Measurements from ENCODE around the gene ARID1B.

ARID1B gene

DNA sequence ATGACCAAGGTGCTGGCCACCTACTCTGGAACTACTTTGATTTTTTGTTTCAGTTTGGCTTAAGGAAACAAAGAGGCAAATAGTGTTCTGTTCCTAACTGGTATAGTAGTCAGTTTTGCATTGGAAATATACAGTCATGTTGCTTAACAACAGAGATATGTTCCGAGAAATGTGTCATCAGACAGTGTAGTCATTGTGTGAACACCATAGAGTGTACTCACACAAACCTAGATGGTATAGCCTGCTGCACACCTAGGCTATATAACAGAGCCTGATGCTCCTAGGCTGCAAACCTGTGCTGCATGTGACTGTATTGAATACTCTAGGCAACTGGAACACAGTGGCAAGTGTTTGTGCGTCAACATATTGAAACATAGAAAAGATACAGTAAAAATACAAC, 80.4 kb downstream of the ARID1B start:
- DNase-seq = peak; percentile 37

DNA sequence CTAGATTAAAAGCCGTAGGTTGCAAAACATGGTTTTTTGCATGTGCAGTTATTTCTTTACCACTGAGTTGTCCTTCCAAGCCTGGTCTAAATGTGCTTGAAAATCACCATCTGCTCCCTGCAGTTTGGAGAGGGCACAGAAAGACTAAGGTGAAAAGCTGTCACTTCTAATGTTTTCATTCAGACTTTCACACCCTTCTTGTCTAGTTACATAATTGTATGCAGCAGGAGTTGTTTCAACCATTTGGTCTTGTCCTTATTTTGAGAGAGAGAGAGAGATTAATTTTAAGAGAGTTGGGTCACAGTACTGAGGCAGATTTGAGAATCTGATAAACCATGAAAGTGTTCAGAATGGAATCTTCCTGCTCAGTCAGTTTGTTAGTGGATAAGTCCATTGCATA, 82.5 kb downstream of the ARID1B start:
- DNase-seq = no peak

DNA sequence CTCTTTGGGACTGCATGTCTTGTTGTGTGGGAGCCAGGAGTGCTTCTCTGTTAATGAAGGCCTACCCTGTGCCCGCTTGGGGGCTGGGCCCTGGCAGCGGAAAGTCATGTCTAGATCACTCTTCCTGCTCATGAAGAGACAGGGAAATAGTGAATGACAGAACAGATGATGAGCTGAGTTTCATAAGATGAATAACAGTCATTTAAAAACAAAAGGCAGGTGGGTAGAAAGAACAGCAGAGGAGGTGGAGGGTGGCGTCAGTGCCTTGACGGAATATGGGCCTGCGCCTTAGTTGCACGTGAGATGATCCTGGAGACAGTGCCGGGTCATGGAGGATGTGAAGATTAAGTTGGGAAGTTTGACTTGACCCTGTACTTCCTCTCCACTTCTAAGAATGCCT, 85.5 kb downstream of the ARID1B start:
- peak; percentile 58 for DNase-seq

DNA sequence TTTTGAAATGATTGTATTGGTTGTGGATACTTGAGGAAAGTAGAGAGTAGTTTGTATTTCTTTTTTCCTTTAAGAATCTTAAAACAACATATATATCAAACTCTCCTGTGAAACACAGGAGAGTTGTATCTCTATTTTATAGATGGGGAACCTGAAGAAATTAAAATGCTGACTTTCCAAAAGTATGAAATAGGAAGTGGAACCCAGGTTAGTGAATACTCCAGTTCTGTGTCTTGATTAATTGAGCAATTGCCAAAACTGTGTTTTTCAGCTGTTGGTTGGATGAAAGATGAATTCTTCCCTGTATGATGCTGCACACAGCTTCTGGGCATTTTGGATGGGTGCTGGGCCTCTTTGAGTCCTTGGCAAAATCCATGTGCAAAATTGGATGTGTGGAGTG, 86.3 kb downstream of the ARID1B start:
- no peak for DNase-seq

- no peak for DNase-seq
Observed at GRCh38 chr6:156864557-156864956, 87.4 kb downstream of the ARID1B start.

- DNase-seq = no peak
Observed at GRCh38 chr6:156865019-156865629, 87.9 kb downstream of the ARID1B start.

DNA sequence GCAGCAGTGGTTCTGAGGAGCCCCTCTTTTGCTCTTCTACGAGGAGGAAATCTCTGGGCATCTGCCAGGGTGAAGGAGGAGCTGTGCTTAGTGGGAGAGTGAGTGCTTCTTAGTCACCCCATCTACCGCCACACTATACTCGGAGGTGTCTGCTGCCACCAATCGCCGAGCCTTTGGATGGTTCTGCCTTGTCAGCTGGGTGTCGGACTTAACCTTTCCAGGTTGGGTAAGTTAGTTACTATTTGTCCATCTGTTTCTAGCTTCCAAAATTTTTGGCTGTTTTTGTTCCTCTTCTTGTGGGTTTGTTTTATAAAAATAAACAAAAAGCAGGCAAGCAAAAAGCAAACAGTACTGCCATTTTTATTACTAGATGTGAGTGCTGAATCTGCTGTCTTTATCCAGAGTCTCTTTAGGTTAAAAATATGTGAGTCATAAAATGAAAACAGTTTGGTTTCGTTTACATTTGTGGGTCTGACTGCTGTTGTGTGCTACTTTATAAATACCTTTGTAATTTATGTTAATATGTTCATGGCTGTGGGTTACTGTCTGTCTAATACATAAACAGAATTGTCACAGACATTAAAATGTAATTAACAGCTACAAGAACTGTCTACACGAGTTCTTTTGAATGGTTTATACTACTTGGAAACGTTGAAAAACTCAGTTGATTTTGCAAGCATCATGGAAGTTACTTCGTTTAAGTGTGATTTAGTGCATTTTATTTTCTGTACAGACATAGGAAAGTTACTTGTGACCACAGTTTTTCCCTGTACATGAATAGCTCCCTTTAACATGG, 89.2 kb downstream of the ARID1B start:
- DNase-seq = peak; percentile 40

DNA sequence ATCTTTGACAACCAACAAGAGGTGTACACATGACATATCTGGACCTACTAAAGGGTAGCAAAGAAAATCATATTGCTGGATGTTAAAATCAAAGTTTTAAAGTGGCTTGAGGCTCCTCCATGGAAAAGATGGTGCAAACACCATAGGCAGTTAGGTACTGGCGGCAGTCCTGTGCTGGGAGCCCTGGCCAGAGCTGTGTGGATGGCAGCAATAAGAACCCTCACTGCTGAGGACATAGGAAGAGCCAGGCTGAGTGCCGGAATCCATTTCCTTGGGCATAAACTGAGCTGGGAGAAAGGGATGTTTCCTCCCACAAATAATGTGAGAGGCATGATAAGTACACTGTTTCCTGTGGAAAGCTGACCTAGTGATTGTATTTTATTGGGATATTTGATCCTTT, 89.9 kb downstream of the ARID1B start:
- DNase-seq = no peak

GRCh38 chr6:156868385-156868784, 91.2 kb downstream of the ARID1B start:
- DNase-seq = no peak

DNA sequence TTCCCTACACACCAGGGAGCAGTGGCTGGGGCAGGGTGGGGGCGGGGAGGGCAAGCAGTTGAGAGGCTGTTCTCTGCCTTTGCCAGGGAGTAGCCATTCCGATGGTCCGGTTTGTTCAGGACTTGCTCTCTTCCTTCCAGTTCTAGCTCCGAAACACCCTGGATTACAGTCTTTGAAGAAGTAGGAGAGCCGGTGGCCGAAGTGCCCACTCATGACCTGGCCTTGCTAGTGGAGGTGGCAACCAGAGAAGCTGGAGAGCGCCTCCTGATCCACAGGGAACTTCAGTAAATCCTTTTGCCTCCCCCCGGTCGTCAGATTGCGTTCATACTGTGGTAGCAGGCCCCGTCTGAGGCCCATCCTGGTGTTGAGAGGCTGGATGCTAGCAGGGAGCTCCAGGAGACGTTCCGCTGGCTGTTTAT, 92.8 kb downstream of the ARID1B start:
- no peak for DNase-seq

- no peak for DNase-seq
Observed at GRCh38 chr6:156870924-156871539, 93.9 kb downstream of the ARID1B start.

GRCh38 chr6:156872903-156873302, 95.7 kb downstream of the ARID1B start:
- no peak for DNase-seq

DNA sequence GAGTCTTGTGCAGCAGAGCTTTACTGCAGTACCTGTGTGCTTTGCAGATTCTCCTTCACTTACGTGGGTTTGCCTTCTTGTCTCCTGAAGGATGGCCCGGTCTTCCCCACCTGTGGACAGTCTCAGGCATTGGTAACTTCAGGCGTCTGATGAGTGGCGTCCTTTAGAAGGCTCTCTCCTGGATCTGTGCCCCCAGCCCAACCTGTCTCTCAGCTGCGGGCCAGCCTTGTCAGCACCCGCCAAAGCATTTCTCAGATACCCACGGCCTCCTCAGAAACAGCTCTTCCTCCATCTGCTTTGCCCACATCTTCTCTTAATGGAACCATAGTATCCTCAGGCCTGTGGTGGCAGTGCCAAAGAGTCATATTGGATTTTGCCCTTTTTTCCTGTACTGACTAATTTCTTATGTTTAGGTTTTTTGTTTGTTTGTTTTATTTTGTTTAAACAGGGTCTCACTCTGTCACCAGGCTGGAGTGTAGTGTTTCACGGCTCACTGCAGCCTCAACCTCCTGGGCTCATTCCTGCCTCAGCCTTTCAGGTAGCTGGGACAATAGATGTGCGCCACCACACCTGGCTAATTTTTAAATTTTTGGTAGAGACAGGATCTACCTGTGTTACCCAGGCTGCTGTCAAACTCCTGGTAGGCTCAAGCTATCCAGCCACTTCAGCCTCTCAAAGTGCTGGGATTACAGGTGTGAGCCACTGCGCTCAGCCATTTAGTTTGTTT, 96.6 kb downstream of the ARID1B start:
- no peak for DNase-seq

- no peak for DNase-seq
Observed at GRCh38 chr6:156875062-156875461, 97.9 kb downstream of the ARID1B start.

DNA sequence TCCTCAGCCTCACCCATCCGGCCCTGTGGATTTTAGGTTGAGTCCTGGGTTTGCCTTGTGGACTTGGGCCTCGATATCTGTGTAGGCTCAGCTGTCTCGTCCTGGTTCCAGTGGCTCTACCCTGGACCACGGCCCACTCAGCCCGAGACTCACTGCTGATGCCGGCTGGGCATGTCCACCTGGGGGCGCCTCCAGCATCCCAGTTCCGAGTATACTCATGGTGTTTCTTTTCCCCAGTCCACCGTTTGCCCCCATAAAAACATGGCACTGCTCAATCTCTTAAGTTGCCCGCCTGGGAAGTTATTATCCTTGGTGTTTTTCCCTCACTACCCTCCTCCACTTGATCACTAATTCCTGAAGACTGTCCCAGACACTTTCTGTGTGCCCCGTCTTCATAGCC, 99.1 kb downstream of the ARID1B start:
- no peak for DNase-seq

GRCh38 chr6:156877126-156877863, 100.1 kb downstream of the ARID1B start:
- DNase-seq = no peak

GRCh38 chr6:156878681-156879080, 101.5 kb downstream of the ARID1B start:
- DNase-seq = no peak

DNA sequence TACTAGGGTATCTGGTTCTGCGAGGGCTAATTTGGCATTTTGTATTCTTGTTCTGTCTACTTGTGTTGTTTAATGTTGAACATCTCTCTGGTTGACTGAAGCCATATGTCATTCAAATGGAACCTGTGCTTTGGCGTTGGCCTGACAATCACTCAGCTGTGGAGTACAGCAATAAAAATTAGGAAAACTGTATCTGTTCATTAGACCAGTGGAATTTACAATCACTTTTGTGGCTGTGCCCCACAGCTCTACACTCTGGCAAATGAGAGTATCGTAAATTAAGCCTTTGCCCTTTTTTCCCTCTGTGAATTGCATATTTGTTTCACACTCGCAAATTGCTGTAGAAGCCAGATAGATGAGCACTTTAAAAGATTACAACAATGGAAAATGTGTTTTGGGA, 102.0 kb downstream of the ARID1B start:
- DNase-seq = no peak

GRCh38 chr6:156879591-156879990, 102.4 kb downstream of the ARID1B start:
- no peak for DNase-seq

DNA sequence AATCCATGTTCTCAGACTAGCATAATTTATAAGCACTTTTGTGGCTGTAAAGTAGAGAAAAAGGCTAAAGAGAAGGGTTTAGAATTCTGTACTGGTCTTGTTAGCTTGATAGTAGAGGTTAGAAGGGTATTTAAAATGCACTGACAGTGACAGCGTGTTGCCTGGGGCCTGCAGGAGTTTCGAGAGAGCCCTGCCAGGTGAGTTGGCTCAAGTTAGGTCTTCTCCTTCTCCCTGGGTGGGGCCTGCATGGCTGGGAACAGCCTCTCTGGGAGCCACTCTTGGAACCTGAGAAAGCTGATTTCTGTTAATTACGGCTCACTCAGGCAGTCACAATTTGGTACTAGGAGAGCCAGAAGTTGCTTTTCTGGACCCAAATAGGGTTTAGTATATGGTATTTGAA, 103.7 kb downstream of the ARID1B start:
- DNase-seq = no peak

DNA sequence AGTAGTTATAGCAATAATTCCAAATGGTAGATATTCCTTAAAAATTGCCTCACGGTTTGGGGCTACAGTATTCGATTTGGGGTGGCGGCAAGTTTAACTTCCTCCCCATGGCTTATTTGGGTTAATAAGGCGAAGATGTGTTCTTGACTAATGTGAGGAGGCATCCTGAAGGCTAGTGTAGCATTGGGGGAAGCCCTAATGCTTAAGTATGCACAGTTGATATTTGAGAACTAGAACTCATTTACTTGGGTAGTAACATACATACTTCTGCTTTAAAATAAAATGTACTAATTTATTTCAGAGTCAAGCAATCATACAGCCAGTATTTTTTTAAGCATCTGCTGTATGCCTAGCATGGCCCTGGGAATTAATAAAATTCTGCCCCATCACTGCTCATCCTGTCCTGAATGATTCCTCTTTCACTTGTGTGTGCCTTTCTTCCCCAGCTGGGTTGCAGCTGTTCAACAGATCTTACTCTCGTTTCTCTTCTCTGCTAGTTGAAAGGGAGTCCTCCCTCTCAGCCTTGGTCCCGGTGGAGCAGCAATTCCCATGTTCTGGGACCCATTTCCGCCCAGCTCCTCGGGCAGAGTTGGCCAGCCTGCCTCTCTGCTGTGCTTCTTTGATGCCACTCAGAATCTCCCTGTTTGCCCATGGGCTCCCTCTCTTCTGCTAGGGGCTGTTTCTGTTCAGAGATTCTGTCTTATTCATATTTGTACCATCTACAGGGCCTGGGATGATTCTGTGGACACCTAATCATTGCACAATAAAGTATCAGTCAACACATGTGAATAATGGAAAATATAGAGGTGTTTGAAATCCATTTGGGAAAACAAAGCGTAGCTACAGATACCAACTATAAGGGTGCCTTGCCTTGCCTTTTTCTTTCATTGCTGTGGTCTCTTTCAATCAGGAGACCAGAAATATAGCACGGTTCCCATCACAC, 104.8 kb downstream of the ARID1B start:
- no peak for DNase-seq
